Measurements from ENCODE around the gene BNIPL.

The BNIPL gene, protein sequence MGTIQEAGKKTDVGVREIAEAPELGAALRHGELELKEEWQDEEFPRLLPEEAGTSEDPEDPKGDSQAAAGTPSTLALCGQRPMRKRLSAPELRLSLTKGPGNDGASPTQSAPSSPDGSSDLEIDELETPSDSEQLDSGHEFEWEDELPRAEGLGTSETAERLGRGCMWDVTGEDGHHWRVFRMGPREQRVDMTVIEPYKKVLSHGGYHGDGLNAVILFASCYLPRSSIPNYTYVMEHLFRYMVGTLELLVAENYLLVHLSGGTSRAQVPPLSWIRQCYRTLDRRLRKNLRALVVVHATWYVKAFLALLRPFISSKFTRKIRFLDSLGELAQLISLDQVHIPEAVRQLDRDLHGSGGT

DNA sequence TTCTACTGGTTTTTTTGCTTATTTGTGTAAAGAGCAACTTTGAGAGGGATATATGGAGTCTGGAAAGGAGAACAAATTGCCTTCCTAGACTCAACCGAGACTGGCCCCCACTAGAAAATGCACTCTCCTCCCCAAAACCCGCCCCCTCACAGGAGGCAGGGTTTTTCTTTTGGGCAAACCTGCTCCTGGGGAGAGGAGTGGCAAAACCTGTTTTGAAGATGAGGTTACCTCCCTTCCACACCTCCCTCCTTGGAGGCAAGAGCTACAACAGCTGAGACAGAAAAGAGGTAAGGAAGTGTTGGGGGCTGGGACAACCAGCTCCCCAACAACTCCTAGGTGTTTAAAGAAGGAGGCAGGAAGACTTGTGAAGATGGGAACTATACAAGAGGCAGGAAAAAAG, at the start of gene BNIPL:
TSS of gene BNIPL (plus strand) at position 231 of the 400 bp plus-strand sequence. CDS start at position 371, 140 bp downstream.
- in situ Hi-C loops (cut with HindIII; ENCODE audit: low pct_unique_long_range_greater_than_20kb, low sequenced_read_pairs): no loop called here
- TF ChIP-seq JUND (IDR thresholded peaks at IDR 0.05; ENCODE audit: low read depth): no peak
- DNase-seq (ENCODE audit: low read depth in 1 of 2, low spot score in 1 of 2): peak; percentile 80 to 93

DNA sequence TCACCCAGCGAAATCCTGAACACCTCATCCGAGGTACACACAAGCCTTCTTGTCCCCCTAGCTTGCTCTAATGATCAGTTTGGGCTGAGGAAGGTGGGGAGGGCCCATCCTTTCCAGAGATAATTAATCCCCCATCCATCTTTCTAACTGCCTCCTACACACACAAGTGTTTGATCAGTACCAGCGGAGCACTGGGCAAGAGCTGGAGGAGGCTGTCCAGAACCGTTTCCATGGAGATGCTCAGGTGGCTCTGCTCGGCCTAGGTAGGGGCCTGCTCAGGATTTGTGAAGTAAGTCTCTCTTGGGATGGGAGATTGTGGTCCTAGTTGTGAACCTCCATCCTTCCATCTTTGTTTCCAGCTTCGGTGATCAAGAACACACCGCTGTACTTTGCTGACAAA, 48.5 kb upstream of the BNIPL start:
- in situ Hi-C loops (cut with HindIII; ENCODE audit: low pct_unique_long_range_greater_than_20kb, low sequenced_read_pairs): no loop called here
- no peak for DNase-seq (ENCODE audit: low read depth in 1 of 2, low spot score in 1 of 2)
- TF ChIP-seq JUND (IDR thresholded peaks at IDR 0.05; ENCODE audit: low read depth): no peak

DNA sequence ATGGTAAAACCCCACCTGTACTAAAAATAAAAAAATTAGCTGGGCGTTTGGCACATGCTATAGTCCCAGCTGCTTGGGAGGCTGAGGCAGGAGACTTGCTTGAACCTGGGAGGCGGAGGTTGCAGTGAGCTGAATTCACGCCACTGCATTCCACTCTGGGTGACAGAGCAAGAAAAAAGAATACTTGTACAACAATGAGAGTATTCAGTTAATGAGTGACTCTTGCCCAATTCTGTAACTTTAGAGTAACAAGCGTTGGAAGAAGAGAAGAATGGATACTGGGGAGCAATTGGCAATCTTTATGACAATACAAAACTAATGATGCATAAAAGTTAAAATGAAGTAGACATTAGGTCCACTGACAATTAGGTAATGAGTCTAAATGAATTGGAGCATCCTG, 43.8 kb upstream of the BNIPL start:
- no peak for DNase-seq (ENCODE audit: low read depth in 1 of 2, low spot score in 1 of 2)
- no peak for TF ChIP-seq JUND (IDR thresholded peaks at IDR 0.05; ENCODE audit: low read depth)
- in situ Hi-C loops (cut with HindIII; ENCODE audit: low pct_unique_long_range_greater_than_20kb, low sequenced_read_pairs): no loop called here

DNA sequence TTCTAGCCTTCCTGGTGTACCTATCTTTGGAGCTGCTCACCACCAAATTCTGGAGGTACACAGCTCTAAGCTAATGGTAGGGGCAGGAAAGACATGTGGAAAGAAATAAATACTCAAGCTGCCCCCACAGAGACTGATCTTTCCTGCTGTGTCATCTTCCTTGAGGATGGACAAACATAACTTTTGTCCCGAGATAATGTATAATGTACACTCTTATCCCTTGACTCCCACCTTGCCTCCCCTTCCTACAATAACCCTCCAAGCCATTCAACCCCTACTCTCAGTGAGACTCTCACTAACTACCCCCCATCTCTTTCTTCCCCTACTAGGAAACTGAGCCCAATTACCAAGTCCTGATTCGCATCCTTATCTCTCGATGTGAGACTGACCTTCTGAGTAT, 42.1 kb upstream of the BNIPL start:
- no peak for DNase-seq (ENCODE audit: low read depth in 1 of 2, low spot score in 1 of 2)
- in situ Hi-C loops (cut with HindIII; ENCODE audit: low pct_unique_long_range_greater_than_20kb, low sequenced_read_pairs): no loop called here
- no peak for TF ChIP-seq JUND (IDR thresholded peaks at IDR 0.05; ENCODE audit: low read depth)

DNA sequence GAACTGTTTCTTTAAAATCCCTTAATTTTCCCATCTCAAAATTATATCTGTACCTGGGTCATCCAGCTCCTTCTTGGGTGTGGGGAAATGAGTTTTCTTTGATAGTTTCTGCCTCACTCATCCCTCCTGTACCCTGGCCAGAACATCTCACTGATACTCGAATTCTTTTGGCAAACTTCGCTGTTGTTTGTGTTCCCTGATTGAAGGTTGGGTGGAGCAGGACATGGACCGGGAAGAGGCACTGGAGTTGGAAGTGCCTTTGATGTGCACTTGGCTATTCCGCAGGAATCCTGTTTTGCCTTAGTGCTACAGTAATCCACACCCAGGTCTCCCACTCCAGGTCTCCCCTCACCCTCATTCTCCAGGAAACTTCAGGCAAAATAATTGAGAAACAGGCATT, 40.9 kb upstream of the BNIPL start:
- no peak for DNase-seq (ENCODE audit: low read depth in 1 of 2, low spot score in 1 of 2)
- in situ Hi-C loops (cut with HindIII; ENCODE audit: low pct_unique_long_range_greater_than_20kb, low sequenced_read_pairs): no loop called here
- no peak for TF ChIP-seq JUND (IDR thresholded peaks at IDR 0.05; ENCODE audit: low read depth)

DNA sequence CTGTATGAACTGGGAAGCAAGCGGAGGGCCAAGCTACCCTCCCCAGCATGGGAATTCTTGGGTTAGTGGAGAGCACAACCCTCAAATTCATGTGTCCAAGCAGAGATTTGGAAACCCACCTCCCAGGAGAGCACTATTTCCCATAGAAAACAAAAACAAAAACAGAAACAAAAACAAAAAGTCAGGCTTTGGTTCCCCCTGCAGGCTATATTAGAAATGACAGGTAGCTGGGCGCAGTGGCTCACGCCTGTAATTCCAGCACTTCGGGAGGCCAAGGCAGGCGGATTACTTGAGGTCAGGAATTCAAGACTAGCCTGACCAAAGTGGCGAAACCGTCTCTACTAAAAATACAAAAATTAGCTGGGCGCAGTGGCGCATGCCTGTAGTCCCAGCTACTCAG, 40.5 kb upstream of the BNIPL start:
- in situ Hi-C loops (cut with HindIII; ENCODE audit: low pct_unique_long_range_greater_than_20kb, low sequenced_read_pairs): no loop called here

DNA sequence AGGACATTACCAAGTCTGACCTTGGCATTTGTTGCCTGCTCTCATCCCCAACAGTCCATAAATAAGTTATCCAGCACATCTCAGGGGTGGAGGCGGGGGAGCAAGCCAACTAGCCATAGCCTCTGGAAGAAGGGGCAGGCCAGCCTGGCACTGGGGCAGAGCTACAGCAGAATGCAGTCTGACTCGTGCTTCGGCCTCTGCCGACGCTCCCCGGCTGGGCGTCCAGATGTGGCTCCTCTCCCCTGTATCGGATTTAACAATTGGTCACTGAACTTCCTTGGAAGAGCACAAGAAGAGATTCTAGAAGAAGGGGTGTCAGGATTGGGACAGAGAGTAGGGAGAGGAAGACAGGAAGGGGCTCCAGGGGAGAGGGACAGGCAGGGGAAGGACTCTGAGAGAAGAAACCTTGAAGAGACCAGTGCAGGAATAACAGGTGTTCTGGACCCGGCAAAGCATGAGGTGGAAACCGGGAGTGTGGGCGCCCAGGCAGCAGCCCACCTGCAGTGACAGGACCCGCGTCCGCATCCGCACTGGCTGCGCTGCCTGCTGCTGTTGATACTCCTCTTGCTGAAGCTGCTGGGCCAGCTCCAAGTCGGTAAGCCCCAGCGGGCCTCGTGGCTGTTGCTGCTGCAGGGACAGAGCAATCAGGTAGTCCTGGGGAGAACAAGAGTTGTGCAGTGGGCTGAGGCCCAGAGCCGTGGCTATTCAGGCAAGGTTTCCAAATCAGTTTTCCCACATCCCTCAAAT, 39.1 kb upstream of the BNIPL start:
- no peak for TF ChIP-seq JUND (IDR thresholded peaks at IDR 0.05; ENCODE audit: low read depth)
- in situ Hi-C loops (cut with HindIII; ENCODE audit: low pct_unique_long_range_greater_than_20kb, low sequenced_read_pairs): no loop called here

More for the DNA sequence above, 40.5 kb upstream of the BNIPL start:
- peak in 1 of 2 experiments; percentile 58 for DNase-seq (ENCODE audit: low read depth in 1 of 2, low spot score in 1 of 2)
- TF ChIP-seq JUND (IDR thresholded peaks at IDR 0.05; ENCODE audit: low read depth): no peak

DNA sequence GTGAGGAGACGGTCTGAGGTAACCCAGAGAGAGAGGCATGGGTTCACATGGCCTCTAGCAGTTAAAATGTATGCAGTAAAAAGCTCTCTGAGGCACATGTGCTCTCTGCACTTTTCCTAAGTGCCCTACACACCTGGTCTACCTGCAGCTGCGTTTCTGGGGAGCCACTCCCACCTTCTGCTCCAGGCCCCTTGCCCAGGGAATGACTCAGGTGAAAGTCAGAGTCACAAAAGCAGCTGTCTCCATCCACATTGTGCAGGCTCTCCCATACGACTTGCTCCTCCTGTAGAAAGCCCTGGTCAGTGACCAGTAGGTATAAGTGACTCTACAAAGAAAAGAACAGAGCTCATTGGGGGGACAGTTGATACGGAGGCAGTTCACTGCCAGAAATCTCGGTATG, 38.4 kb upstream of the BNIPL start:
- DNase-seq (ENCODE audit: low read depth in 1 of 2, low spot score in 1 of 2): no peak
- no peak for TF ChIP-seq JUND (IDR thresholded peaks at IDR 0.05; ENCODE audit: low read depth)
- in situ Hi-C loops (cut with HindIII; ENCODE audit: low pct_unique_long_range_greater_than_20kb, low sequenced_read_pairs): no loop called here

More for the DNA sequence above, 39.1 kb upstream of the BNIPL start:
- DNase-seq (ENCODE audit: low read depth in 1 of 2, low spot score in 1 of 2): no peak

DNA sequence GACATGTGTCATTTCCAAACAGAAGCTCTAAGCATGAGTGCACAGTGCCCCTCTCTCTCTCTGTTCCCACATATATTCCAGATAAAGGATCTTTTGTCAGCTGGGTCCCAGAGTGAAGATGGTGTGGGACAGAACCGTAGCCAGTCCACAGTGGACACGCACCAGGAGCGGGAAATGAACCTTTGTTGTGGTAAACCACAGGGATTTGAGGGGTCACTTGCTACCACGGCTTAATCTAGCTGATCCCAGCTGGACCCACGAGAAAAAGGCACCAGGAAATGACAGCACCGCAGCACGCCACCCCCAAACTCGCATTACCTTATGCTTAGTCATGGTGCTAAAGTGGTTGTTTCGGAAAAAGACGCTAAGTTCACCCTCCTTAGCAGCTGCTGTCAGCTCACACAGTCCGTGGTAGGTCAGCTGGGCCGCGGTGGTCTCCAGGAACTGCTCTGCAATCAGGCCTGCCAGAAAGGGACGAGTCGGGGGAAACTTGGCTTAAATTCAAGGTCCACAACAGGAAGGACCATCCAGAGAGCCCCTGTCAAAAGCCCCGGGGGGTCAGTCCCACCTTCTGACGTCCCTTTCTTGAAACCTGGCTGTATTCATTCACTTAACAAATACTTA, 37.2 kb upstream of the BNIPL start:
- DNase-seq (ENCODE audit: low read depth in 1 of 2, low spot score in 1 of 2): no peak
- in situ Hi-C loops (cut with HindIII; ENCODE audit: low pct_unique_long_range_greater_than_20kb, low sequenced_read_pairs): no loop called here
- no peak for TF ChIP-seq JUND (IDR thresholded peaks at IDR 0.05; ENCODE audit: low read depth)

DNA sequence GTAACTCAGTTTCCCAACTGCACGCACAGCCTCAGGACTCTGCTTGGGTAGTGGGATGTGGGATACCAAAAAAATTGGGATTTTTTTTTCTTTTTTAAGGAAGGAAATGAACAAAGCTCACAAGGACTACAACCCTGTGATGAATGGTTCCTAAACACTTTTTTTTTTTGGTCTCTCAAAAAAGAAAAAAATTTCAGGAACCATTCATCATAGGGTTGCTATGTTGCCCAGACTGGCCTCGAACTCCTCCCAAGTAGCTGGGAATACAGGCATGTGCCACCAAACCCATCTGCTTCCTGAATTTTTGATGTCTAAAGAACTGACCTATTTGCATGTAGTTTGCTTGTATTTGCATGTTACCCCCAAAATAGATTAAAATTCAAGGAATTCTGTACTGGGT, 36.5 kb upstream of the BNIPL start:
- in situ Hi-C loops (cut with HindIII; ENCODE audit: low pct_unique_long_range_greater_than_20kb, low sequenced_read_pairs): no loop called here
- no peak for TF ChIP-seq JUND (IDR thresholded peaks at IDR 0.05; ENCODE audit: low read depth)
- no peak for DNase-seq (ENCODE audit: low read depth in 1 of 2, low spot score in 1 of 2)

DNA sequence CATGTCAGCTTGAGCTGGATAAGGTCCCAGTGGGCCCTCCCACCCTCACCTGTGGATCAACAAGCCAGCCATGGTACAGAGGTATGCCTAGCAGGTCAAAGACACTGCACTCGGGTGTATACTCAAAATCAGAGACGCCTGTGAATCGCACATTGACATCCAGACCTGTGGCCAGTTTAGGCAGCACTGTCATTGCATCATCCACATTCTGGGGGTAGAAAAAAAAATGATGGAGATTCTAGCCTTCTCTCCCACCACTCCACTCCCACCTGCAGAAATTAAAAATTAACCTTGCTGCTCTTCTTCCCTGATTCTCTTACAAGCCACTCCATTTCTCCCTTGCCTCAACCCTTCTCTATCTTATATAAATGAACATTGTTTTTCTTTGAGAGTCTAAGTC, 36.0 kb upstream of the BNIPL start:
- DNase-seq (ENCODE audit: low read depth in 1 of 2, low spot score in 1 of 2): no peak
- in situ Hi-C loops (cut with HindIII; ENCODE audit: low pct_unique_long_range_greater_than_20kb, low sequenced_read_pairs): no loop called here
- TF ChIP-seq JUND (IDR thresholded peaks at IDR 0.05; ENCODE audit: low read depth): no peak

DNA sequence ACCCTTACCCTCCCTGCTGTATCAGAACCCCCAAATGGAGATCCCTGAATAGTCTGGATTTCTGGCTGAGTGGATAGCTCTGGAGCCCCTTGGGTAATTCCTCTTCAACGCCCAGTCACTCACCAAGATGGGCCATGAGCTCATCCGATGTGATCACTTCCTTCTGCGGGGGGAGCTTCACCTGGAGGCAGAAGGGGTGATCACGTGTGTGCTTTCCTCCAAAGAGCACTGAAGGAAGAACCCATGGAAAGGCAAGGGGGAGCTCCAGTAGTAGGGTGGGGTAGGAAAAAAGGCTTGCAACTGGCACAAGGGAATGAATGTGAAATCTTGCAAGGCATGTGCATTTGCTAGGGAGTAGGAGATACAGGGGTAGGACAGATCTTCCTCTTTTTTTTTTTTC, 34.8 kb upstream of the BNIPL start:
- no peak for TF ChIP-seq JUND (IDR thresholded peaks at IDR 0.05; ENCODE audit: low read depth)
- DNase-seq (ENCODE audit: low read depth in 1 of 2, low spot score in 1 of 2): no peak
- in situ Hi-C loops (cut with HindIII; ENCODE audit: low pct_unique_long_range_greater_than_20kb, low sequenced_read_pairs): no loop called here

DNA sequence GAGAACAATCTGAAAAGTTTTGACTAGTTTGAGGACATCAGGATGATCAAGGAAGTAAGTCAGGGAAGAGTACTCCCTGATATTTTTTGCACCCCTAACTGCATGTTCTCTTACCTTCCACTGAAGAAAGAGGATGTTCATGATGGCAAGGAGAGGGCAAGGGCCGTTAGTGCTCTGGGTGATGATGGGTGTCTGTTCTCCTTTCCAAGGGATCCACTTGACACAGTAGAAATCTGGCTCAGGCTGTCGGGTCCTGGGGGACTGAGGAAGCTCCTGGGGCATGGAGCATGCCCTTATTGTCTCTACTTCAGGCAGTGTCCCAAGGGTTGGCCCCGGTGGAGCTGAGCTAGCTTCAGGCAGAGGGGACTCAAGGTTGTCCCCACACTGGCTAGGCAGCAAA, 34.3 kb upstream of the BNIPL start:
- in situ Hi-C loops (cut with HindIII; ENCODE audit: low pct_unique_long_range_greater_than_20kb, low sequenced_read_pairs): no loop called here
- no peak for TF ChIP-seq JUND (IDR thresholded peaks at IDR 0.05; ENCODE audit: low read depth)
- no peak for DNase-seq (ENCODE audit: low read depth in 1 of 2, low spot score in 1 of 2)
